ENCODE data around the gene NKX2-8.

NKX2-8 gene

DNA sequence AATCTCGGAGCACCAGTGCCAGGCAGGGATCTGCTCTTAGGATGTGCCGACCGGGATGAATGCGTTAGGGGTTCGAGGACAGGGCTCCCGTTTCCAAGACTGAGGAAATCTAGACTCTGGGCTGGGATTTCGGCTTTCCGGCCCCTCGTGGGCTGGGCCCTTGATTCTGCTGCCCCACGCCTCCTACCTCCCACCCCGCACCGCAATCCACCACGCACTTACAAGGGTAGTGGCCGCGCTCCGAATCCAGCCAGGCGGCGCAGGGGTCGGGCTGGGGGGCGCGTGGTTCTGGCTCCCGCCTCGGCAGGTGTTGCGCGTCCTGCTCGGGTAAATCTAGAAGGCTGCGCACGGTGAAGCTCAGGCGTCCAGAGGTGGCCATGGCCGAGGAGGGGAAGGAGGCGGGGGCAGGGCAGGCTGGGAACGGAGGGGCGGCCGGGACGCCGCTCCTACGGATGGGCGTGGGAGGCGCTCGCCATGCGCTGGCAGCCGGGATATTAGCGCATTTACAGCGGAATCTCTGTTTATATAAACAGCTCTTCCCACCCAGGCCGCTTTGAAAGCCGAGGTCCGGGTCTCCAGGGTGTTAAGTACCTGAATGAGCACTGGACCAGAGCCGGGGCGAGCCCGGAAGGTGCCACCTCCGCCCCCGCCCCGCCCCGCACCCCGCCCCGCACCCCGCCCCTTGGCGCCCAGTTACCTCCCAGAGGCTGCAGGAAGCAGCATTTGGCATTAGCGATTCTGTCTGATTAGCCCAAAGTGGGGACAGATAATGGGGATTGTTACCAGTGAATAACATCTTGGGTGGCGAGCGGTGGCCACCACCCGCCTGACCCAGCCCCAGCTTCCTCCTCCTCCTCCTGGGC is at the start of gene NKX2-8:
NKX2-8 (minus strand) TSS at position 604 of the 863 bp plus-strand sequence; CDS start at position 379, 225 bp downstream.
- TF ChIP-seq GATA2 (IDR thresholded peaks at IDR 0.05; ENCODE audit: low read depth, low read length) (no peak), GATA3 (IDR thresholded peaks at IDR 0.05; ENCODE audit: low read depth, low read length) (no peak)

DNA sequence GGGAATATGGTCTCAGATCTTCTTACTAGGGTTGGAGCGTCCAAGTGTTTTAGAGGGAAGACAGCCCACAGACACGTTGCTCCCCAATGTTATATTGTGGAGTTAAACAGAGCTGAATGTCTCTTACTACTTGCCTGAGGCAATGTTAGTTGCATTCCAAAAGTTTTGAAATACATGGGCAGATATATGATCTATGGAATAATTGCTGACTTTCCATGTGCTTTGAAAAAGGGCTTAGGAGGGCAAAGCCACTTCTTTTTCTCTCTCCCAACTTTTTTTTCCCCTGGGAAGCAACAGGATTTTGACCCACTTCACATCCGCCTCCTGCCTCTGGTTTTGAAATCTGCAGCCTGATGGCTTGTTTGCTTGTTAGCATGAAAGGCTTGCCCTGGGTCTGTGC is 45.6 kb upstream of the NKX2-8 start:
- TF ChIP-seq GATA3 (IDR thresholded peaks at IDR 0.05; ENCODE audit: low read depth, low read length), result no peak

DNA sequence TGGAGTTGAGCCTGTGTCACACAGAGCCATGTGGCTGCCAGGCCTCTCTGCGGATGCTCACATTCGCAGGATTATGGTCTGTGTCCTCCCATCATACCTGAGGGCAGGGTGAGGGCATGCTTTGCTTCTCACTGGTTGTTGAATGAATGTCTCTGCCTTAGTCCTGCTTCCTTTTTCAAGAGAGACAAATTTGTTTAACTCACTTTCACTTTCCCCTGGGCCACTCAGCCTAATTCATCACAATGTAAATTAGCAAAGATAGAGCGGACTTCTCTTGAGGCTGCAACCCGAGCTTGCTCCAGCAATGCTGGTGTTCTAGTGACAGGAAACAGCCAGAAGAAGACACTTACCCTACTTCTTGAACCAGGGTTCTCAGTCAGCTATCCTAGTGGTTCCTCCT is 43.7 kb upstream of the NKX2-8 start:
- TF ChIP-seq GATA2 (IDR thresholded peaks at IDR 0.05; ENCODE audit: low read depth, low read length) (no peak), GATA3 (IDR thresholded peaks at IDR 0.05; ENCODE audit: low read depth, low read length) (no peak)

DNA sequence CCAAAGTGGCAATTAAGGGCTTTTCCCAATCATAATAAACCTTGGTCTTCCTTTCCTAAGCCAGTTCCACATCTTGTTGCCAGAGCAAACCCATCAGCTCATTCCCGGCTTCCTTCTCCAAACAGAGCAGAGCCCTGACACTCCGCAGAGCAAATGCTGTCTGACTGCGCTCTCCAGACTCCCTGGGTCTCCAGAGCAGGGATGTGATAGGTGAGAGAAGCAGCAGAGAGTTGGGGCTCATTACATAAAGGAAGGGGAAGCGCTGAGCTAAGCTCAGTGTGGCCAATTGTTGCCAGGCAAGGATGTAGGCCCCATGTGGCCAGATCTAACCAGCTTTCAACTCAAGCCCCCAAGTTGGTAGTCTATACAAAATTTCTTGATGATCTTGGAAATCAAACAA is 43.0 kb upstream of the NKX2-8 start:
- TF ChIP-seq GATA3 (IDR thresholded peaks at IDR 0.05; ENCODE audit: low read depth, low read length), result no peak
- TF ChIP-seq GATA2 (IDR thresholded peaks at IDR 0.05; ENCODE audit: low read depth, low read length), result no peak

DNA sequence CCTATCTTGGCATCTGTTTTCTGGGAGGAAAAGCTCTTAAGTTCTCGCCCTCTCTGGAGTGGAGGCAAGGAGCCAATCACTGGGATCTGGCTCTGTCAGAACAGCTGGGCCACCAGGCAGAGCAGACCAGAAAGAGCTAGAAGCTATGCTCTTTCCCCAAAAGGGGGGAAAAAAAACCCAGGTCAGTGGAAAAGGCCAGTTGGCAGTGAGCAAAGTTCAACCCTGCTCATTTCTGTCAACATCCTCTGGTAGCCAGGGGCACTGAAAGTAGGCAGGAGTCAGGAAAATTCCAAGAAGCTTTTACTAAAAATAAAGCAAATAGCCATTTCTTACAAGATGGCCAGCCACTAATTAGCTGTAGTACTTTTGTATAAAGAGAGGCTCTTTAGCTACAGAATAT is 42.6 kb upstream of the NKX2-8 start:
- TF ChIP-seq GATA3 (IDR thresholded peaks at IDR 0.05; ENCODE audit: low read depth, low read length) (no peak), GATA2 (IDR thresholded peaks at IDR 0.05; ENCODE audit: low read depth, low read length) (no peak)

DNA sequence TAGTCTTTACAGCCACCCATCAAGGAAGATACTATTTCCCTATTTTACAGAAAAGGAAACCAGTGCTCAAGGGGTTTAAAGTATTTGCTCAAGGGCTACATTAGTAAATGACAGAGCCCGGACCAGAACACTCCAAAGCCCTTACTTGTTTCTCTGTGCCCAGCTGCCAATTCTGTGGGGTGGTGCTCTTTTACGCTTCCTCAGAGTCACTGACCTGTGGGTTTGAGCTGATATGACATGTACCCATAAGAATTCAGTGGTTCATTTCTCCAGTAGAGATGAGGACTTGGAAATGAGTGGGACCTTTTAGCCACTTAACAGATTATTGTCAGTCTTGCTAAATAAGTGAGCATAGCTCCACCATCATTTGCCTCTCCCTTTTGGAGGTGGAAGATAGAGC is 37.4 kb upstream of the NKX2-8 start:
- no peak for TF ChIP-seq GATA3 (IDR thresholded peaks at IDR 0.05; ENCODE audit: low read depth, low read length)
- no peak for TF ChIP-seq GATA2 (IDR thresholded peaks at IDR 0.05; ENCODE audit: low read depth, low read length)

DNA sequence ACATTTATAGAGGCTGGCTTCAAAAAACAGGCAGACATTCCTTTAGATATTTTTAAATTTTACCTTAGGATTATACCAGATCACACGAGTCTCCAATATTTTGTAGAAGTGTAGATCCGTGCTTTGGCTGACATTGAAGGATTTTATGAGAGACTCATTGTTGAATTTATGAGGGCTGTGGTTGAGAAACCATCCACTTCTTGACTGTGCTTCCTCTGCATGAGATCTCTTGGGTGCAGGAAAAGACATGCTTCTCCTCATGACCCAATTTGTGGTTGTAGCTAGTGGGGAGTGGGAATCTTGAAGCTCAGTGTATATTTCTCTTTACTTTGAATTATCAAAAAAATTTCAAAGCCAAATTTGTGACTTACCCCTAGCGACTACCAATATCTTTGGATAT is 36.7 kb upstream of the NKX2-8 start:
- TF ChIP-seq GATA2 (IDR thresholded peaks at IDR 0.05; ENCODE audit: low read depth, low read length) (no peak), GATA3 (IDR thresholded peaks at IDR 0.05; ENCODE audit: low read depth, low read length) (no peak)

DNA sequence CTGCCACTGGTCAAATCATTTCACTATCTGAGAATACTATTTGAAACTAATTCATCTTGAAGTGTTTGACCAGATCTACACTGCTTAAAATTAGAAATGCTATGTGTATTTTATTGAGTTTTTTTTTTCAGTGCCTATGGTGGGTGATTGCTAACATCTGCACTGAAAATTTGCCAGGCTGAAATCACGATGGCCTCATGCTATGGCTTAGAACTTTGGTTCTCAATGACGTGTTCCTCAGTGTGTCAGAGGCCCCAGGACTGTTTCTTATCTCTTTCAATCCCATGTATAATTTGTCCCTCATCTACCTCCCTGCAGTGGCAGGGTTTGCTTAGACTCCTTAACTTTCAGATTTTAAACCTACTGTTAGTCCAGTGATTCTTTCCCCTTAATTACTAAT is 36.2 kb upstream of the NKX2-8 start:
- TF ChIP-seq GATA3 (IDR thresholded peaks at IDR 0.05; ENCODE audit: low read depth, low read length) (no peak), GATA2 (IDR thresholded peaks at IDR 0.05; ENCODE audit: low read depth, low read length) (no peak)

DNA sequence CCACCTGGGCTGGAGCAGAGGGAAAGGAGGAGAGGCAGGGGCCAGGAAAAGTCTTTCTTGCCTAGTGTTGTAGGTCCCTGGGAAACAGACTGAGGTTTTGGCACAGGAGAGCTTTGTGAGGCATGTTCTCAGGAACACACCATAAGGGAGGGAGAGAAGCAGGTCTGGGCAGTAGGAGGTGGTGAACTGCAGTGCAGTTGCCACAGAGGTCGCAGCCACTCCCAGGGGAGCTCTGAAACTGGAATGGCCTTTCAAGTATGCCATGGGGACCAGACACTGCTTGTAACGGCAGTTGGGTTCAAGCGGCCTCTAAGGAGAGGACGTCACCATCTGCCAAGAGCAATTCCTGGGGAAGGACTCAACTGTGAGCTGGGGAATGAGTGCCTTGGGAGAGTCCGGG is 35.4 kb upstream of the NKX2-8 start:
- no peak for TF ChIP-seq GATA2 (IDR thresholded peaks at IDR 0.05; ENCODE audit: low read depth, low read length)
- TF ChIP-seq GATA3 (IDR thresholded peaks at IDR 0.05; ENCODE audit: low read depth, low read length), result no peak

DNA sequence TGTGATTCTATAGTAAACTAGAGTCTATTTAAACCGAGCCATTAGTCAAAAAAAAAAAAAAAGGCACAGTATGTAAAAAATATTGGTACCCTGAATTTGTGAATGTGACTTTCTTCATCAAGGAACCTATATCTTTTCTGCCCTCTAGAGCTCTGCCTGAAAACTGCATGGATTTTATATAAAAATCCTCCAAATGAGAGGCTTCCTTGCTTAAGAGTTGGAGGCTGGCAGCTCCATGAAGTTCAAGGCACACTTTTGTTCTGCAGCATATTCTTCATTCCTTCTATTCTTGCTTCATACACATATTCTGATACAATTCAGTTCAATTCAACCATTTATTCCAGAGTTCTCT is 23.1 kb upstream of the NKX2-8 start:
- no peak for TF ChIP-seq GATA2 (IDR thresholded peaks at IDR 0.05; ENCODE audit: low read depth, low read length)

DNA sequence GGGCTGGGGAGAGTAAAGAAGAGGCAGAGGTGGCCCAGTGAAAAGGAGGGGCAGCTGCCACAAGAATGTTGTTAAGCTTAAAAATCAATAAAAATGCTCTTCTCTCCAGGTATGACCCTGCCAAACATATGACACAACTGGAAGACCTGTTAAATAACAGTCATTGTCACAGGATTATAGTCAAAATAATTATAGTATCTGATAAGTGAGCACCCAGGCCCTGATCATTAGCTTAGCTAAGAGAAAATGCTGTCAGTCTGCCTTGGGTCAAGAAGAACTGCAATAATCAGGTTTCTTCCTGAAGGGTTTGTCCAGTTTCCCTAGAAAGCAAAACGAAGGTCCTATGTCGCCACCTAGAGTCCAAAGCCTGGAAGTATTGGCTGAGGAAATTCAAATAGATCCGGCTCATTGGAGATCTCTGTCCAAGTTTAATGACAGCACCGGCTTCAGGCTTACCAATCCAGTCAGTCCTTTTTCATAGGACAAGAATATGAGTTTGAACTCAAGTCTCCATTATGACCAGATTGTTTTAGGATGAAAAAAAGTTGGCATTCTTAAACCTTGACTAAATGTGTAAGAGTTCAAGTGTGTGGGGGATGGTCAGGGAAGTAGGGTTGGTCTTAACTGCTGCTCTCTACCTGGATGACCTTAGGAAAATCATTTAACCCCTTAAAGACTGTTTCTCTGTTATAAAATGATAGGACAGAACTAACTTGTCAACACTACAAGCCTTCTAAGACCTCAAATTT is 22.5 kb upstream of the NKX2-8 start:
- TF ChIP-seq GATA3 (IDR thresholded peaks at IDR 0.05; ENCODE audit: low read depth, low read length), result no peak
- no peak for TF ChIP-seq GATA2 (IDR thresholded peaks at IDR 0.05; ENCODE audit: low read depth, low read length)

DNA sequence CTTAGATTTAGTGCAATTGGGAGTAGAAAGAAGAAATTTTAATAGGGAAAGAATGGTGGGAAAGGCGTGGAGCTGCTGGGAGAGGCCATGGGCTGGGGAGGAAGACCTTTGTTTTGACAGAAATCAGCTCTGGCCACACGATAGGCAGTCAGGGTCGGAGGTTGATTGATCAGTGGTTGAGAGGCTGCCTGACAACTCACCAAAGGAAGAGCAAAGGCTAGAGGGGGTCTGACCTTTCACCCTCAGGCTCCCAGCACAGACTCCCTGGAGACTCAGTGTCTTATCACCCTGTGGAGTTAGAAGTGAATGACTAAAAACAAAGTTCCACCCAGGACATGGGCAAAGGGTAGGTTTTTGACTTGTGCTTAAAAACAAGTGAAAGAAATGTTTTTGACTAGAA is 18.0 kb upstream of the NKX2-8 start:
- no peak for TF ChIP-seq GATA2 (IDR thresholded peaks at IDR 0.05; ENCODE audit: low read depth, low read length)
- TF ChIP-seq GATA3 (IDR thresholded peaks at IDR 0.05; ENCODE audit: low read depth, low read length), result no peak

DNA sequence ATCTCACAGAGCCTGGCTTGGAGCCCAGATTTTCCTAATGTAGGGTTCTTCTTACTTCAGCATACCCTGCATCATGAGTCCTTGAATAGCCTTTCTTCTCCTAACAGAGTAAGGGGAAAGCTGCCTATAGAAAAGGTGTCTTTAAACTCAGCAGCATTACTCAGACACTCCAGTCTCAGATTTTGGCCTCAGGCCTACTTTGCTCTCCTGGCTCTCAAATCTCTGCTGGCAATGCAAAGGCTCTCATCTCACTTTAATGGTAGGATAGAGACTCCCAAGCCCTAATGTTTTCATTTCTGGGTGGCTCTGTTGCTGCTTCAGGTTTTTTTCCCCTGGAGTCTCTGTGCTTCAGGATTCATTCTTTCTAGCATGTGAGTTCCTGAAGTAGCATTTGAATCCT is 9.1 kb upstream of the NKX2-8 start:
- TF ChIP-seq GATA3 (IDR thresholded peaks at IDR 0.05; ENCODE audit: low read depth, low read length), result no peak
- TF ChIP-seq GATA2 (IDR thresholded peaks at IDR 0.05; ENCODE audit: low read depth, low read length), result no peak

DNA sequence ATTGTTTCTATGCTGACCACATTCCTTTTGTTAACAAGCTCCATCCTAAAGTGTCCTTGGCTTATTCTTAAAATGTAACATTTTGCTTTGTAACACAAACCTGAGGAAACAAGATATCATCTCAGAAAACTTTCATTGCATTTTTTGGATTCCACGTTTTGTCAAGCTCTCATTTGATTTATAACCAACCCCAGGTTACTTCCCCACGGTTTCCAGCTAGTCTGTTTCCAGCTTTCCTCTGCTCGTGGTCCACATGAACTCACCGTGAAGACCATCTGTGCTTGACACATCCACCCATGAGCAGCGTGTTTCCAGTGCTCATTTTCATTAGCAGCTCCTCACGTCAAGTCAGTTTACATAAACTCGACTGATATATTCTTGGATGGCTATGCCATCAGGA is 6.4 kb upstream of the NKX2-8 start:
- TF ChIP-seq GATA3 (IDR thresholded peaks at IDR 0.05; ENCODE audit: low read depth, low read length) (no peak), GATA2 (IDR thresholded peaks at IDR 0.05; ENCODE audit: low read depth, low read length) (no peak)

DNA sequence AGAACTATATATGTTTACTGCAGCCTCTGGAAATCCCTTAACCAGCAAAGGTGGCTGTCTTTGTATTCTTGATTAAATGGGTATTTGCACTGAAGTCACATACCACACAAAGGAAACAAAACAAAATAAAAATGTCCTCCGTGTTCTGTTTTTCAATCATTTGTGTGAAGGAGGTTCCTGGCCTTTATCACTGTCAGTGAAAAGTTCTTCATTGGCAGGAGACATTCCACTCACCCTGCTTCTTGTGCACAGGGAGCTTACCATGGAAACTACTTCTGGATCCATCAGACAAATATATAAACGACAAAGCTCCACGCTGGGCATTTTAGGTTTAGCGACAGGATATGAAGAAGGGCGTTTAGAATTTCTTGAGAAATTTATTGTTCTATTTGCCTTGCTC is 5.7 kb upstream of the NKX2-8 start:
- TF ChIP-seq GATA3 (IDR thresholded peaks at IDR 0.05; ENCODE audit: low read depth, low read length) (no peak), GATA2 (IDR thresholded peaks at IDR 0.05; ENCODE audit: low read depth, low read length) (no peak)

Measured in SH-SY5Y (cell line).